Skeletal muscle tissue (tissue), 4 donors: ENCODE data around the gene ACE. TPM values are rescaled to one million over a fixed set of nuclear protein-coding genes. Genes with fewer than 3 reads are reported as not detected.

Experiments
- H3K27ac ChIP-seq: one replicate; pipeline ENCODE4 v1.7.0; 2013; ENCODE audit warnings: mild to moderate bottlenecking, low read depth, low read length, inconsistent platforms
- H3K27me3 ChIP-seq, 3 donors: one replicate each; pipeline ENCODE4 v1.7.0; 2013; ENCODE audit warnings: low read length in 3 of 3; ENCODE audit not compliant: control insufficient read depth in 3 of 3, insufficient read depth in 3 of 3
- H3K36me3 ChIP-seq, 3 donors: one replicate each; pipeline ENCODE4 v1.7.0; 2013; ENCODE audit warnings: low read length in 3 of 3; ENCODE audit not compliant: control insufficient read depth in 3 of 3, insufficient read depth in 3 of 3
- H3K4me1 ChIP-seq, 3 donors: one replicate each; pipeline ENCODE4 v1.7.0; 2013; ENCODE audit warnings: low read length in 3 of 3, mild to moderate bottlenecking in 3 of 3; ENCODE audit not compliant: control insufficient read depth in 3 of 3, insufficient read depth in 3 of 3
- H3K4me3 ChIP-seq, 3 donors: one replicate each; pipeline ENCODE4 v1.7.0; 2013; ENCODE audit warnings: low read length in 3 of 3
- H3K9ac ChIP-seq, 3 donors: one replicate each; pipeline ENCODE4 v1.7.0; 2013; ENCODE audit warnings: low read length in 3 of 3, mild to moderate bottlenecking in 3 of 3, moderate library complexity in 2 of 3, low read depth in 1 of 3
- H3K9me3 ChIP-seq, 3 donors: one replicate each; pipeline ENCODE4 v1.7.0; 2013; ENCODE audit warnings: low read length in 3 of 3; ENCODE audit not compliant: control insufficient read depth in 3 of 3
- total RNA-seq: library from RNA; depleted of rRNA; stranded (reverse); fragments of >200 nt; gene quantifications from one replicate; pipeline ENCODE4 v1.2.3, GENCODE V29; 2014
- donor health status: Osteomylitis.

ACE gene
- total RNA-seq = 7.8 TPM

GRCh38 chr17:63476854-63477479, at the start of gene ACE:
Gene ACE, plus strand, starts transcription at chr17:63477061. Its CDS starts 34 bp downstream, at chr17:63477095.
- H3K4me1 ChIP-seq = peaks cover 14 to 31% (median 25%) of the 10 kb centered on the region in 3 donors
- H3K27me3 ChIP-seq = peaks cover 20 to 39% (median 26%) of the 10 kb centered on the region in 3 donors
- H3K27ac ChIP-seq = peak within 1 kb of the TSS; percentile 7
- no peaks in the 10 kb centered on the region for H3K36me3 ChIP-seq
- peak within 1 kb of the TSS; percentile 62 to 71 (median 67) for H3K4me3 ChIP-seq
- peak within 1 kb of the TSS in 2 of 3 donors; percentile 23 to 62 for H3K9ac ChIP-seq
- no peaks in the 10 kb centered on the region for H3K9me3 ChIP-seq

GRCh38 chr17:63429766-63430165, 47.1 kb upstream of the ACE start:
- Histone ChIP-seq H3K27ac (no peak overlapping the region), H3K4me1 (peaks cover 11 to 19% (median 15%) of the 10 kb centered on the region in 3 donors), H3K27me3 (peaks cover 0 to 2% (median 0%) of the 10 kb centered on the region in 3 donors), H3K9me3 (no peaks in the 10 kb centered on the region), H3K9ac (no peak overlapping the region), H3K36me3 (no peaks in the 10 kb centered on the region), H3K4me3 (no peak overlapping the region)

- H3K36me3 ChIP-seq = no peaks in the 10 kb centered on the region
- H3K27ac ChIP-seq = no peak overlapping the region
- H3K27me3 ChIP-seq = peaks cover 0 to 2% (median 0%) of the 10 kb centered on the region in 3 donors
- H3K9me3 ChIP-seq = no peaks in the 10 kb centered on the region
- H3K4me3 ChIP-seq = no peak overlapping the region
- peaks cover 16 to 24% (median 20%) of the 10 kb centered on the region in 3 donors for H3K4me1 ChIP-seq
- no peak overlapping the region for H3K9ac ChIP-seq
Observed at GRCh38 chr17:63430223-63430622, 46.6 kb upstream of the ACE start.

GRCh38 chr17:63431618-63431938, 45.3 kb upstream of the ACE start:
- Histone ChIP-seq H3K9ac (no peak overlapping the region), H3K27ac (no peak overlapping the region), H3K9me3 (no peaks in the 10 kb centered on the region), H3K27me3 (no peaks in the 10 kb centered on the region), H3K4me3 (no peak overlapping the region), H3K36me3 (peaks cover 0 to 3% (median 0%) of the 10 kb centered on the region in 3 donors), H3K4me1 (peaks cover 28 to 32% (median 29%) of the 10 kb centered on the region in 3 donors)

GRCh38 chr17:63431939-63432804, 44.7 kb upstream of the ACE start:
- Histone ChIP-seq H3K9me3 (no peaks in the 10 kb centered on the region), H3K36me3 (peaks cover 0 to 3% (median 0%) of the 10 kb centered on the region in 3 donors), H3K27ac (peak overlapping the region; percentile 25), H3K27me3 (peaks cover 0 to 4% (median 3%) of the 10 kb centered on the region in 3 donors), H3K4me1 (peaks cover 32 to 38% (median 34%) of the 10 kb centered on the region in 3 donors), H3K9ac (no peak overlapping the region), H3K4me3 (no peak overlapping the region)

- Histone ChIP-seq H3K27me3 (peaks cover 0 to 6% (median 4%) of the 10 kb centered on the region in 3 donors), H3K36me3 (peaks cover 0 to 3% (median 0%) of the 10 kb centered on the region in 3 donors), H3K27ac (peak overlapping the region; percentile 36), H3K9ac (peak overlapping the region in 1 of 3 donors; percentile 45), H3K4me3 (no peak overlapping the region), H3K4me1 (peaks cover 33 to 42% (median 37%) of the 10 kb centered on the region in 3 donors), H3K9me3 (no peaks in the 10 kb centered on the region)
Observed at GRCh38 chr17:63433746-63434591, 42.9 kb upstream of the ACE start.

- Histone ChIP-seq H3K9ac (peak overlapping the region in 1 of 3 donors; percentile 54), H3K27me3 (peaks cover 0 to 6% (median 4%) of the 10 kb centered on the region in 3 donors), H3K36me3 (peaks cover 0 to 3% (median 0%) of the 10 kb centered on the region in 3 donors), H3K9me3 (no peaks in the 10 kb centered on the region), H3K4me1 (peaks cover 35 to 49% (median 43%) of the 10 kb centered on the region in 3 donors), H3K4me3 (peak overlapping the region in 1 of 3 donors; percentile 41), H3K27ac (no peak overlapping the region)
Observed at GRCh38 chr17:63434951-63435571, 41.8 kb upstream of the ACE start.

- H3K27me3 ChIP-seq = peaks cover 0 to 6% (median 4%) of the 10 kb centered on the region in 3 donors
- H3K9ac ChIP-seq = peak overlapping the region in 1 of 3 donors; percentile 54
- H3K4me3 ChIP-seq = peak overlapping the region in 1 of 3 donors; percentile 41
- H3K36me3 ChIP-seq = peaks cover 0 to 3% (median 0%) of the 10 kb centered on the region in 3 donors
- no peak overlapping the region for H3K27ac ChIP-seq
- H3K9me3 ChIP-seq = no peaks in the 10 kb centered on the region
- peaks cover 43 to 51% (median 48%) of the 10 kb centered on the region in 3 donors for H3K4me1 ChIP-seq
Observed at GRCh38 chr17:63435681-63436522, 41.0 kb upstream of the ACE start.
